K562 (cell line): ENCODE data around the gene ARHGAP10. TPM values are rescaled to one million over a fixed set of nuclear protein-coding genes. Genes with fewer than 3 reads are reported as not detected.

Experiments used
- CGGBP1 ChIP-seq: fragments of 250-450 bp; sonication (Bioruptor Pico); IDR thresholded peaks from 2 replicates; pipeline ENCODE4 v1.9.0; 2021; ENCODE audit warnings: mild to moderate bottlenecking
- polyA plus RNA-seq, 8 experiments: library from polyadenylated mRNA; depleted of rRNA in 4 of 8; stranded (reverse) in 5 of 8; unstranded in 3 of 8; fragments of >200 nt; fragmentation: Nextera tagmentation in 2 of 8; fragmentation: Illumina TruSeq in 1 of 8; extraction: Ambion mirVana in 2 of 8; extraction: Trizol in 1 of 8; gene quantifications; 2 replicates each; pipeline versions ENCODE4 v1.2.1 to v1.2.3, GENCODE V29; 2011 to 2014; ENCODE audit warnings: inconsistent platforms in 1 of 8, missing spikeins in 1 of 8
- total RNA-seq, 7 experiments: library from RNA; depleted of rRNA in 6 of 7; stranded (reverse); fragments of >200 nt in 6 of 7; fragmentation: Illumina TruSeq in 2 of 7; extraction: Trizol in 2 of 7; gene quantifications; 2 replicates each; pipeline versions ENCODE4 v1.2.1 to v1.2.3, GENCODE V29; 2011 to 2021; ENCODE audit warnings: low replicate concordance in 1 of 7
- TF ChIP-seq, protein P1 (sequence below), 2 experiments: fragments of 450-650 bp in 1 of 2; sonication (generic) in 1 of 2; formaldehyde crosslinking in 1 of 2; IDR thresholded peaks; 2 replicates each; pipeline versions ENCODE4 v1.7.1 to v1.9.0; 2016 to 2022; ENCODE audit warnings: inconsistent platforms in 1 of 2, mild to moderate bottlenecking in 1 of 2, missing genetic modification reagents in 1 of 2

The ARHGAP10 gene
- total and polyA plus RNA-seq, 9 of the 15 experiments (the other 6 are each of a cell fraction or from before 2014, with no cell fraction given), result 0.03 to 0.22 (median 0.06) TPM; not detected in 3

DNA sequence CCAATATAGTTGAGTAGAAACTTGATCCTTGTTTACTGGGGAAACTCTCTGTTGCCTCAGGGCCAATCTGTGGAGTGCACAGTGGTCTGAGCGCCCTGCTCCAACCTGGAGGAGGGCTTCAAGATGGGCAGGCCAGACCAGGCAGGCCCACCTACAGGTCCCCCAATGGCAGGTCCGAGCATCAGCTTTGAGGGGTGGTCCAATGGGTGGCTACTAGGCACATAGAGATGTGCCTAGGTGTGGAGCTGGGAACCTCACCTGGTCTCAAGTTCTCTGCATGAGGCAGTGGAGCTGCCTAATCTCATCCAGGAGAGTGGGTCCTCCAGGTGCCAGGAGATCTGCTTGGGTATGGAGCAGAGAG, 252.9 kb downstream of the ARHGAP10 start (continued):
- TF ChIP-seq, protein P1, sequence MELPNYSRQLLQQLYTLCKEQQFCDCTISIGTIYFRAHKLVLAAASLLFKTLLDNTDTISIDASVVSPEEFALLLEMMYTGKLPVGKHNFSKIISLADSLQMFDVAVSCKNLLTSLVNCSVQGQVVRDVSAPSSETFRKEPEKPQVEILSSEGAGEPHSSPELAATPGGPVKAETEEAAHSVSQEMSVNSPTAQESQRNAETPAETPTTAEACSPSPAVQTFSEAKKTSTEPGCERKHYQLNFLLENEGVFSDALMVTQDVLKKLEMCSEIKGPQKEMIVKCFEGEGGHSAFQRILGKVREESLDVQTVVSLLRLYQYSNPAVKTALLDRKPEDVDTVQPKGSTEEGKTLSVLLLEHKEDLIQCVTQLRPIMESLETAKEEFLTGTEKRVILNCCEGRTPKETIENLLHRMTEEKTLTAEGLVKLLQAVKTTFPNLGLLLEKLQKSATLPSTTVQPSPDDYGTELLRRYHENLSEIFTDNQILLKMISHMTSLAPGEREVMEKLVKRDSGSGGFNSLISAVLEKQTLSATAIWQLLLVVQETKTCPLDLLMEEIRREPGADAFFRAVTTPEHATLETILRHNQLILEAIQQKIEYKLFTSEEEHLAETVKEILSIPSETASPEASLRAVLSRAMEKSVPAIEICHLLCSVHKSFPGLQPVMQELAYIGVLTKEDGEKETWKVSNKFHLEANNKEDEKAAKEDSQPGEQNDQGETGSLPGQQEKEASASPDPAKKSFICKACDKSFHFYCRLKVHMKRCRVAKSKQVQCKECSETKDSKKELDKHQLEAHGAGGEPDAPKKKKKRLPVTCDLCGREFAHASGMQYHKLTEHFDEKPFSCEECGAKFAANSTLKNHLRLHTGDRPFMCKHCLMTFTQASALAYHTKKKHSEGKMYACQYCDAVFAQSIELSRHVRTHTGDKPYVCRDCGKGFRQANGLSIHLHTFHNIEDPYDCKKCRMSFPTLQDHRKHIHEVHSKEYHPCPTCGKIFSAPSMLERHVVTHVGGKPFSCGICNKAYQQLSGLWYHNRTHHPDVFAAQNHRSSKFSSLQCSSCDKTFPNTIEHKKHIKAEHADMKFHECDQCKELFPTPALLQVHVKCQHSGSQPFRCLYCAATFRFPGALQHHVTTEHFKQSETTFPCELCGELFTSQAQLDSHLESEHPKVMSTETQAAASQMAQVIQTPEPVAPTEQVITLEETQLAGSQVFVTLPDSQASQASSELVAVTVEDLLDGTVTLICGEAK (IDR thresholded peaks at IDR 0.05), result no peak
- TF ChIP-seq, protein P1 (CRISPR knock-in tag; IDR thresholded peaks at IDR 0.05), result no peak
- no peak for TF ChIP-seq CGGBP1 (CRISPR knock-in tag)
- TF ChIP-seq, all 486 proteins: peak for 0
